Erythroblast (primary cell): Measurements from ENCODE around the gene MRPL50.

ENCODE experiments used
- GATA1 ChIP-seq: IDR thresholded peaks from 2 replicates; pipeline ENCODE4 v1.6.1; 2011; ENCODE audit warnings: low read depth, mild to moderate bottlenecking, control low read depth, low read length, moderate library complexity
- POLR2A ChIP-seq: IDR thresholded peaks from 2 replicates; pipeline ENCODE4 v1.6.1; 2011; ENCODE audit warnings: mild to moderate bottlenecking, low read length

GRCh38 chr9:101400120-101400519 is 1.7 kb upstream of the MRPL50 start:
- TF ChIP-seq POLR2A (no peak), GATA1 (no peak)
